Calu3 (cell line): ENCODE data around the gene RAB40A. TPM values are rescaled to one million over a fixed set of nuclear protein-coding genes. Genes with fewer than 3 reads are reported as not detected.
"Not testable (repeated sequence)": the region's sequence is repeated elsewhere in the genome, so short reads cannot be mapped to it uniquely, and the experiment has no call there.

Experiments used
- BruUV-seq: library from RNA; stranded (reverse); fragments of 400-500 nt; replicated peaks from 2 replicates; lab custom pipeline; 2021; lab: Mats Ljungman, UMichigan
- CTCF ChIA-PET: fragments of 300-600 bp; sonication (Branson Sonifier 250); formaldehyde crosslinking; loops from one replicate; lab custom pipeline; 2022; ENCODE audit warnings: antibody characterized with exemption; lab: Charles Lee
- DNase-seq: peaks from one replicate; pipeline ENCODE4 v3.0.0; 2022
- H3K27ac Mint-ChIP-seq: one replicate; pipeline ENCODE4 v1.8.0; 2022; ENCODE audit warnings: mixed read lengths; ENCODE audit not compliant: unreplicated experiment
- H3K27me3 Mint-ChIP-seq: one replicate; pipeline ENCODE4 v1.8.0; 2022; ENCODE audit warnings: mixed read lengths; ENCODE audit not compliant: unreplicated experiment
- H3K36me3 Mint-ChIP-seq: one replicate; pipeline ENCODE4 v1.8.0; 2022; ENCODE audit warnings: mild to moderate bottlenecking, moderate library complexity, mixed read lengths; ENCODE audit not compliant: insufficient read depth, unreplicated experiment
- H3K4me1 Mint-ChIP-seq: one replicate; pipeline ENCODE4 v1.8.0; 2022; ENCODE audit warnings: mild to moderate bottlenecking, low read depth, mixed read lengths; ENCODE audit not compliant: unreplicated experiment
- H3K4me3 Mint-ChIP-seq: one replicate; pipeline ENCODE4 v1.8.0; 2022; ENCODE audit warnings: mild to moderate bottlenecking, low read depth, moderate library complexity, mixed read lengths; ENCODE audit not compliant: unreplicated experiment
- H3K9me3 Mint-ChIP-seq: one replicate; pipeline ENCODE4 v1.8.0; 2022; ENCODE audit warnings: low read depth, mixed read lengths; ENCODE audit not compliant: unreplicated experiment
- CTCF ChIP-seq: fragments of 200-600 bp; IDR thresholded peaks from one replicate; pipeline ENCODE4 v1.8.0; 2022; ENCODE audit warnings: antibody characterized with exemption; ENCODE audit not compliant: unreplicated experiment
- intact Hi-C: fragments of 100-400 bp; cut with micrococcal nuclease; formaldehyde crosslinking; loops from one replicate; pipeline ENCODE4 v1.10.0; 2022; ENCODE audit not compliant: unreplicated experiment
- total RNA-seq: library from RNA; stranded (reverse); gene quantifications from 2 replicates; pipeline ENCODE4 v1.2.3, GENCODE V29; 2022

The RAB40A gene
- total RNA-seq, 1 experiment from 2014 or later, result 0.68 TPM

- TF ChIP-seq CTCF, result no peak
- intact Hi-C loops, result loop anchor here (10.0 kb wide), 1 partner anchor 506 kb away; no protein-coding TSS in a partner anchor
- CTCF ChIA-PET, result no interaction called here
- BruUV-seq, result no TSS peak
- Mint-ChIP-seq H3K36me3 (no peaks in the 10 kb centered on the region), H3K9me3 (peaks cover 2% of the 10 kb centered on the region), H3K27me3 (no peaks in the 10 kb centered on the region), H3K4me1 (peaks cover 8% of the 10 kb centered on the region), H3K27ac (no peak overlapping the region), H3K4me3 (no peak overlapping the region)
- no peak for DNase-seq
Measured at GRCh38 chrX:103461156-103461555, 58.1 kb downstream of the RAB40A start.

- BruUV-seq, CTCF ChIA-PET: not testable (repeated sequence)
Measured at GRCh38 chrX:103460001-103460755, 59.1 kb downstream of the RAB40A start.

GRCh38 chrX:103453655-103454054 lies 65.6 kb downstream of the RAB40A start:
- H3K9me3 Mint-ChIP-seq, result no peaks in the 10 kb centered on the region
- no peak overlapping the region for H3K27ac Mint-ChIP-seq
- no peak for TF ChIP-seq CTCF
- intact Hi-C loops, result no loop called here
- H3K27me3 Mint-ChIP-seq, result no peaks in the 10 kb centered on the region
- DNase-seq, result no peak
- no peaks in the 10 kb centered on the region for H3K36me3 Mint-ChIP-seq
- no peak overlapping the region for H3K4me3 Mint-ChIP-seq
- no TSS peak for BruUV-seq
- CTCF ChIA-PET, result no interaction called here
- no peaks in the 10 kb centered on the region for H3K4me1 Mint-ChIP-seq

More at GRCh38 chrX:103460001-103460755, 59.1 kb downstream of the RAB40A start:
- intact Hi-C loops, result loop anchor here (10.0 kb wide), 1 partner anchor 505 kb away; no protein-coding TSS in a partner anchor
- not testable (repeated sequence) for DNase-seq, H3K9me3 Mint-ChIP-seq, H3K4me1 Mint-ChIP-seq, H3K4me3 Mint-ChIP-seq, H3K36me3 Mint-ChIP-seq, H3K27ac Mint-ChIP-seq, H3K27me3 Mint-ChIP-seq

Other genes starting within 250 kb of the RAB40A start
- not detected in 2 replicates for gene TCEAL5, start 242.7 kb downstream of the RAB40A start, total RNA-seq
- gene BEX2, start 208.5 kb downstream of the RAB40A start, total RNA-seq, result 2.5 and 4.0 TPM in 2 replicates
- gene TCEAL7, start 189.2 kb downstream of the RAB40A start, total RNA-seq, result not detected in 2 replicates
- gene TCEAL9, start 163.0 kb downstream of the RAB40A start, total RNA-seq, result 36.7 and 36.9 TPM in 2 replicates
- gene BEX3, start 143.0 kb downstream of the RAB40A start, total RNA-seq, result 114 and 117 TPM in 2 replicates
- 57.6 and 68.0 TPM in 2 replicates for gene TCEAL4, start 66.0 kb upstream of the RAB40A start, total RNA-seq
- 9.1 TPM in 2 replicates for gene TCEAL3, start 88.5 kb upstream of the RAB40A start, total RNA-seq
- gene TCEAL1, start 109.5 kb upstream of the RAB40A start, total RNA-seq, result 16.4 and 17.1 TPM in 2 replicates
- gene MORF4L2, start 167.2 kb upstream of the RAB40A start, total RNA-seq, result 388 and 438 TPM in 2 replicates
- gene TMEM31, start 191.4 kb upstream of the RAB40A start, total RNA-seq, result not detected in 2 replicates